ENCODE measurements around the gene PADI3. TPM values are rescaled to one million over a fixed set of nuclear protein-coding genes. Genes with fewer than 3 reads are reported as not detected.

PADI3 gene
- polyA plus RNA-seq, 1 donor (not counting 4 experiments of a cell fraction or from before 2014, with no cell fraction given) = 6.1 TPM

GRCh38 chr1:17296086-17296485, 47.2 kb downstream of the PADI3 start:
- Histone ChIP-seq H2AFZ (ENCODE audit: control insufficient read depth, low read length) (no peak overlapping the region), H3K4me2 (ENCODE audit: control insufficient read depth, extremely low read depth, insufficient read depth, low read depth, low read length) (no peak overlapping the region), H3K79me2 (ENCODE audit: control insufficient read depth, insufficient read depth, low read length) (no peaks in the 10 kb centered on the region), H3K4me3 (ENCODE audit: control insufficient read depth in 2 of 3, extremely low read depth in 1 of 3, insufficient read depth in 2 of 3, low read depth in 1 of 3, low read length in 3 of 3) (no peak overlapping the region), H3K9me3 (ENCODE audit: control insufficient read depth, low read depth, low read length) (peaks cover 2% of the 10 kb centered on the region), H3K9ac (ENCODE audit: control insufficient read depth, extremely low read depth, insufficient read depth, low read length) (no peak overlapping the region), H3K27me3 (ENCODE audit: control insufficient read depth, extremely low read depth, insufficient read depth, low read length) (no peaks in the 10 kb centered on the region), H3K9me1 (ENCODE audit: control insufficient read depth, extremely low read depth, insufficient read depth, low read length) (no peaks in the 10 kb centered on the region), H4K20me1 (ENCODE audit: control insufficient read depth, extremely low read depth, insufficient read depth, low read length) (no peaks in the 10 kb centered on the region), H3K4me1 (ENCODE audit: control insufficient read depth, extremely low read depth, insufficient read depth, low read length) (peaks cover 34% of the 10 kb centered on the region), H3K36me3 (ENCODE audit: control insufficient read depth in 2 of 2, extremely low read depth in 1 of 2, insufficient read depth in 2 of 2, low read length in 2 of 2) (no peaks in the 10 kb centered on the region), H3K27ac (ENCODE audit: control insufficient read depth, insufficient read depth, low read length) (no peak overlapping the region)
- dilution Hi-C loops (cut with MboI; ENCODE audit: extremely low pct_ligation_motif_present, low sequenced_read_pairs) = no loop called here
- FAIRE-seq (peak; percentile 29), DNase-seq (ENCODE audit: low read depth, low spot score) (no peak)
- TF ChIP-seq EZH2 (IDR thresholded peaks at IDR 0.05; ENCODE audit: low read length) (no peak), CTCF (optimal IDR thresholded peaks at IDR 0.05 in 1 of 3, IDR thresholded peaks at IDR 0.05 in 1 of 3, conservative IDR thresholded peaks at IDR 0.05 in 1 of 3; ENCODE audit: extremely low read depth in 1 of 3, insufficient read depth in 2 of 3, low read length in 3 of 3) (no peak)

GRCh38 chr1:17297991-17298390, 49.1 kb downstream of the PADI3 start:
- Histone ChIP-seq H3K4me3 (ENCODE audit: control insufficient read depth in 2 of 3, extremely low read depth in 1 of 3, insufficient read depth in 2 of 3, low read depth in 1 of 3, low read length in 3 of 3) (no peak overlapping the region), H3K4me1 (ENCODE audit: control insufficient read depth, extremely low read depth, insufficient read depth, low read length) (peaks cover 17% of the 10 kb centered on the region), H3K27me3 (ENCODE audit: control insufficient read depth, extremely low read depth, insufficient read depth, low read length) (no peaks in the 10 kb centered on the region), H4K20me1 (ENCODE audit: control insufficient read depth, extremely low read depth, insufficient read depth, low read length) (no peaks in the 10 kb centered on the region), H3K27ac (ENCODE audit: control insufficient read depth, insufficient read depth, low read length) (peak overlapping the region; percentile 36), H3K9me3 (ENCODE audit: control insufficient read depth, low read depth, low read length) (peaks cover 12% of the 10 kb centered on the region), H3K36me3 (ENCODE audit: control insufficient read depth in 2 of 2, extremely low read depth in 1 of 2, insufficient read depth in 2 of 2, low read length in 2 of 2) (no peaks in the 10 kb centered on the region), H3K9me1 (ENCODE audit: control insufficient read depth, extremely low read depth, insufficient read depth, low read length) (no peaks in the 10 kb centered on the region), H3K79me2 (ENCODE audit: control insufficient read depth, insufficient read depth, low read length) (no peaks in the 10 kb centered on the region), H3K9ac (ENCODE audit: control insufficient read depth, extremely low read depth, insufficient read depth, low read length) (no peak overlapping the region), H2AFZ (ENCODE audit: control insufficient read depth, low read length) (peak overlapping the region; percentile 10), H3K4me2 (ENCODE audit: control insufficient read depth, extremely low read depth, insufficient read depth, low read depth, low read length) (peak overlapping the region; percentile 62)
- DNase-seq (ENCODE audit: low read depth, low spot score) (peak; percentile 75), FAIRE-seq (peak; percentile 97)
- TF ChIP-seq CTCF (optimal IDR thresholded peaks at IDR 0.05 in 1 of 3, IDR thresholded peaks at IDR 0.05 in 1 of 3, conservative IDR thresholded peaks at IDR 0.05 in 1 of 3; ENCODE audit: extremely low read depth in 1 of 3, insufficient read depth in 2 of 3, low read length in 3 of 3) = no peak
- no peak for TF ChIP-seq EZH2 (IDR thresholded peaks at IDR 0.05; ENCODE audit: low read length)
- dilution Hi-C loops (cut with MboI; ENCODE audit: extremely low pct_ligation_motif_present, low sequenced_read_pairs) = no loop called here
